GM18499 (cell line): ENCODE results near the gene RNF207.

Experiments used
- ATAC-seq: cut with Tn5 transposase; IDR thresholded peaks from one replicate; pipeline ENCODE4 v1.9.1; 2021; ENCODE audit warnings: moderate number of reproducible peaks; ENCODE audit not compliant: insufficient read depth, unreplicated experiment

Gene RNF207

DNA sequence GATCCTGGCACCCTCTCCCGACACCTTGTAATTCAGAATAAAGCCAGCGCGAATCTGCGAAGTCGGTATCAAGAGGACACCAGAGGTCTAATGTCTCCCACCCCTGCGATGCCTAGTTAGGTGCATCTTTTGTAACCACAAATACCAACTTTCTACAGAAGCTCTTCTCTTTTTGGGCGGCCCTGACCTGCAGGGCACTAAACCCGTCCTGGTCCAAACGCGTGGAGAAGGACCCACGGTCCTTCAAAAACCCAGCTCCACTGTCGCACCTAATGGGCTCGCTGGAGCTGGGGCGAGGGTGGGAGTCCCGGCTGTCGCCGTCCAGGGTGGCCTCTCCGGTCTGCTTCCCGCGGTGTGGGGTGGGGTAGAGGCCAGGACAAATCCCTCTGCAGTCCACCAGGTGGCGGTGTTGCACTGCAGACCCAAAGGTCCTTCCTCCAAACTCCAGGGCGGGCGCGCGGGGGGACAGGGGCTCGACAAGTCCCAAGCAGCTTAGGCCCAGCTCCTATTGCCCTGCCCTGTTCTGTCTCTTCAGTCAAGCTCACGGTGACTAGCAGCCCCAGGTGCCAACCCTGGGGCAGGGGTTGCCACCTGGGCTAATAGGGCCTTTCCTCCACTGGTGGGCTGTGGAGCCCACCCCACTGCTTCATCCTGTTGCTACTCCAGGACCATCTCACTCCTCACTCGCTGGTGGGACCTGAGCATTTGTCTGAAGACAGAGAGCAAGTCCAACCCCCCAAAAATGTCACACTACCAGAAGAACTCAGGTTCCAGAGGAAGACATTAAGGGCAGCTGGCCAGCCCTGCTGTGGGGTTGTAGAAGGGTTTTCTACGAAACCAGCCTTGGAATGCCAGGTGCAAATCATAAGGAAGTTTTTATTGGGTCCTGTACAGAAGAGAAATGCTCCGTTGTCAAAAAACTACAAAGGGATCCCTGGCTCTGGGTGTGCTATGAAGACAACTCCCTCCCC, 40.9 kb downstream of the RNF207 start:
- no peak for ATAC-seq

DNA sequence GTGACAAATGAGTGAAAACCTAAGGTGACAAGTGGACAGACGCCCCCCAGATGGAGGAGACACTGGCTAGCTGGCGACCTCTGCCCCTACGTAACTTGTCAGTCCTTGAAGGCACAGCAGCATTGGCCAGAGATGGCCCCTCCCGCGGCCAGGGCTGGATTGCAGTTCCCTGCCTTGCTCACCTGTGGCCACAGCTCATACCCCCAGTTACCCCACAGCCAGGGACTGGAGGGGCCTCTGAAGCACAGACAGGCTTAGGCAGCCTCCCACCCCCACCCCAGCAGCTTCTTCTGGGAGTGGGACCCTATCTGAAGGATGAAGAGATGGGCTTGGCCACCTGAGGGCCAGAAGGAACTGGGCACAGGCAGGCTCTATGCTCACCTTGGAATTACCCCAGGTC, 41.7 kb downstream of the RNF207 start:
- no peak for ATAC-seq

- ATAC-seq: no peak
Observed at GRCh38 chr1:6248161-6248776, 42.4 kb downstream of the RNF207 start.

- ATAC-seq: no peak
Observed at GRCh38 chr1:6248932-6249738, 43.2 kb downstream of the RNF207 start.

GRCh38 chr1:6249739-6250689, 44.1 kb downstream of the RNF207 start:
- no peak for ATAC-seq

DNA sequence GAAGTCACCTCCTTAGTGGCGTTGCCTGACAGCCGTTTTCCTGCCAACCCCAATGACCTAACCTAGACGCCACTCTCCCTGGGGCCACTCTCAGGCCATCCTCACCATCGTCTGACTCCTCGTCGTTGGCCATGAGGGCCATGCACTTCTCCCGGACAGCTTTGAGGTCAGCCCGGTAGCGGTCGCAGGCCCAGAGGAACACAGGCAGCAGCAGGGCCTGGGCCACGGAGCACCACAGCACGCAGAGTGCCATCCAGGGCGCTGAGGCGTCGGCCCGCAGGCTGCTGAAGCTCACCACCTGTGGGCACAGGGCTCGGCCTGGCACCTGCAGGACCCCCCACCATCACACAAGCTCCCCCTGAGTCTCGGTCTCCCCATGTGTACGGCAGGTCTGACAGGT, 45.3 kb downstream of the RNF207 start:
- no peak for ATAC-seq

- no peak for ATAC-seq
Observed at GRCh38 chr1:6251681-6252373, 45.9 kb downstream of the RNF207 start.

GRCh38 chr1:6252374-6252710, 46.4 kb downstream of the RNF207 start:
- no peak for ATAC-seq

GRCh38 chr1:6253380-6253779, 47.5 kb downstream of the RNF207 start:
- no peak for ATAC-seq

DNA sequence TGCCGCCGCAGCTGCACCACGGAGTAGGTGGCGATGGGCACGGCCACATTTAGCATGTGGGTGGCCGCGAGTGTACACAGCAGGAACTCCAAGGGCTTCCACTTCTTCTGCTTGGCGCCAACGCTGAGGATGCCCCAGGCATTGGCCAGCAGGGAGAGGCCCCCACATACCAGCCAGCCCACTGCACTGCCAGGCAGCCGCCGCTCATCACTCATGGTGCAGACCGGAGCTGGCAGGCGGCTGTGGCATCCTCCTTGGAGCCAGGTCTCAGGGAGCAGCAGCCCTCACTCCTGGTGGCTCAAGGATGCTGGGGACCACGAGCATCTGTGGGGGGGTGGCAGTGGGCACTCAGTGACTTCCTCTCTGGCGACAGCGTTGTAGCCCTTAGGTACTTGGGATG, 48.8 kb downstream of the RNF207 start:
- no peak for ATAC-seq

DNA sequence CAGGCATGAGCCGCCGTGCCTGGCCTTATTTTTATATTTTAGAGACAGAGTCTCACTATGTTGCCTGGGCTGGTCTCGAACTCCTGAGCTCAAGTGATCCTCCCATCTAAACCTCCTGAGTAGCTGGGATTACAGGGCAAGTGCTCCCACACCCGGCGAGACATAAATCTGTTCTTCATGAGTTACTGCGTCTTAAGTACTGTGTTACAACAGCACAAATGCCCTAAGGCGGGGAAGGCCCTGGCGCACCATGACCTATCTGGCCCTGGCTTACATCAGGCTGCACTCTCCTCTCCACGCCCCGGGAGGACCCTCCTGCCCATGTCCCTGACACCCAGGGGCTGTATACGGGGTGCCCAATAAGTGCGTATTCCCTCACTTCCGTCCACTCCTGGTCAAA, 50.7 kb downstream of the RNF207 start:
- ATAC-seq: no peak

- no peak for ATAC-seq
Observed at GRCh38 chr1:6257541-6258069, 51.7 kb downstream of the RNF207 start.

DNA sequence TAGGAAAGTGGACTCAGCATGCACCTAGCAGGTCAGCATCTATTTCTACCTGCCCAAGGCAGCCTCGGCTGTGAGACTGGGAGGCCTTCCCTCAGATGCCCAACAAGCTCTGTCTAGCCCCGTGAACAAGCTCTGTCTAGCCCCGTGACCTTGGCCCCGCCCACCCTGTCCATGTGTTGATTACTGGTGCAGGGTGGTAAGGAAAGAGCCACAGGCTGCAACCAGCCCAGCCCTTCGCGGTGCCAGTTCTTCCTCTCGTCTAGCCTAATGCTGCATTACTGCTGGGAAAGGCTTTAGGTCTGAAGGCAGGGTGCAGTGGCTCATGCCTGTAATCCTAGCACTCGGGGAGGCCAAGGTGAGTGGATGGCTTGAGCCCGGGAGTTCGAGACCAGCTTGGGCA, 52.8 kb downstream of the RNF207 start:
- no peak for ATAC-seq

- ATAC-seq: no peak
Observed at GRCh38 chr1:6259491-6260362, 53.8 kb downstream of the RNF207 start.

DNA sequence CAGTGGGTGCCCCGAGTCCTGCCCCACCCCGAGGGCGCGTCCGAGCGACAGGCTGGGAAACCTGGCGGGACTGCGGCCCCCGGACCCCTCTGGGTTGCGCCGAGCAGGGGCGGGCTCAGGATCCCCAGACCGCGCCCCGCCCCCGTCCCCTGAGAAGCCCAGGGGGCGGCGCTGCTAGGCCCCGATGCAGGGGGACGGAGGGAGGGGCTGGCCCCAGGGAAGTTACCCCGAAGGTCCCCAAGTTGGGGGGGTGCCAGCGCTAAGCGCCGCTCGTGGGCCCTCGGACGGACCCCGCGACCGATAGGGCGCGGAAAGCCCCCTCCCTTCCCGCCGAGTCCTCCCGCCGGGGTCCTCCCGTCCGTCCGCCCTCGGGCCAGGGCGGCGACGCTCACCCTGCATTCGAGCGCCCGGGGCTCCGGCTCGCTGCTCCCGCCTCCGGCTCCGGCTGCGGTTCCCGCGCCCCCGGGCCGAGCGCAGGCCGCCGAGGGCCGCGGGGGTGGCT, 54.6 kb downstream of the RNF207 start:
- ATAC-seq: no peak

- ATAC-seq: no peak
Observed at GRCh38 chr1:6260961-6261614, 55.2 kb downstream of the RNF207 start, which contains the start of gene GPR153. Gene GPR153 (minus strand): TSS chr1:6261098. CDS start chr1:6254905, 6,193 bp downstream.

DNA sequence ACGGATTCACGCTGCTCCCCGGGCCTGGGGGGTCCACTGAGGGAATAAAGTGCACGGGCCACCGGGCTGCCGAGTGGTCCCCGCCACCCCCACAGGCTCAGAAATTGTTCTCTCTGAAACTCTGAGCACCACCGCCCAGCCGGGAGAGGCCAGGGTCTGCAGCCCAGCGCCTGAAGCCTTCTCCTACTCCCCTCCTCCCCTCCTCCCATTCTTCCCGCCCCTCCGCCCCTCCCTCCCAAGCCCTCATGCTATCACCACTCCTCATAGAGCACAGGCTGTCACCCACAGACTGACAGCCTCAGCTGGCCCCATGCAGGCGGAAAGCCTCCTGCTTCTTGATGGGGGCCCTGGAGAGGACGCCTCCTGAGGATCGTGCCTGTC, 55.7 kb downstream of the RNF207 start:
- no peak for ATAC-seq
